Glutamatergic neuron (in vitro differentiated cells): Measurements from ENCODE around the gene ALX3. TPM values are rescaled to one million over a fixed set of nuclear protein-coding genes. Genes with fewer than 3 reads are reported as not detected.

Experiments
- DNase-seq: peaks from one replicate; pipeline ENCODE4 v3.0.0; 2022
- H3K27ac Mint-ChIP-seq: one replicate; pipeline ENCODE4 v1.8.0; 2020; ENCODE audit warnings: mild to moderate bottlenecking, mixed read lengths, inconsistent platforms; ENCODE audit not compliant: unreplicated experiment
- H3K27me3 Mint-ChIP-seq: one replicate; pipeline ENCODE4 v1.8.0; 2020; ENCODE audit warnings: mild to moderate bottlenecking, moderate library complexity, mixed read lengths, inconsistent platforms; ENCODE audit not compliant: unreplicated experiment
- H3K36me3 Mint-ChIP-seq: one replicate; pipeline ENCODE4 v1.8.0; 2020; ENCODE audit warnings: mild to moderate bottlenecking, mixed read lengths, inconsistent platforms; ENCODE audit not compliant: unreplicated experiment
- H3K4me1 Mint-ChIP-seq: one replicate; pipeline ENCODE4 v1.8.0; 2020; ENCODE audit warnings: mild to moderate bottlenecking, low read depth, mixed read lengths, inconsistent platforms; ENCODE audit not compliant: unreplicated experiment
- H3K4me3 Mint-ChIP-seq: one replicate; pipeline ENCODE4 v1.8.0; 2020; ENCODE audit warnings: mild to moderate bottlenecking, mixed read lengths, inconsistent platforms; ENCODE audit not compliant: unreplicated experiment
- H3K9me3 Mint-ChIP-seq: one replicate; pipeline ENCODE4 v1.8.0; 2020; ENCODE audit warnings: mild to moderate bottlenecking, moderate library complexity, mixed read lengths, inconsistent platforms; ENCODE audit not compliant: unreplicated experiment
- CTCF ChIP-seq: fragments of 200-600 bp; sonication (generic); IDR thresholded peaks from one replicate; pipeline ENCODE4 v1.5.0; 2021; ENCODE audit not compliant: partially characterized antibody, unreplicated experiment
- total RNA-seq: library from RNA; stranded (reverse); fragmentation: NEBNext Ultra II Directional; extraction: Animal tissue kit (Norgen Biotek cat#: 25700); gene quantifications from one replicate; pipeline ENCODE4 v1.2.1, GENCODE V29; 2021; ENCODE audit not compliant: unreplicated experiment

Gene ALX3
- total RNA-seq, 1 donor from 2014 or later = not detected

- Mint-ChIP-seq H3K4me1 (peaks cover 10% of the 10 kb centered on the region), H3K4me3 (no peak overlapping the region), H3K27me3 (peaks cover 27% of the 10 kb centered on the region), H3K9me3 (peaks cover 15% of the 10 kb centered on the region), H3K36me3 (peaks cover 17% of the 10 kb centered on the region), H3K27ac (no peak overlapping the region)
- DNase-seq = no peak
- no peak for TF ChIP-seq CTCF
These were observed 4.6 kb downstream of the ALX3 start for GRCh38 chr1:110065841-110066240.

GRCh38 chr1:110064576-110065337 lies 5.7 kb downstream of the ALX3 start:
- H3K4me3 Mint-ChIP-seq = no peak overlapping the region
- no peak for TF ChIP-seq CTCF
- no peak for DNase-seq
- peaks cover 10% of the 10 kb centered on the region for H3K4me1 Mint-ChIP-seq
- peaks cover 27% of the 10 kb centered on the region for H3K27me3 Mint-ChIP-seq
- peaks cover 15% of the 10 kb centered on the region for H3K9me3 Mint-ChIP-seq
- H3K36me3 Mint-ChIP-seq = peaks cover 17% of the 10 kb centered on the region
- no peak overlapping the region for H3K27ac Mint-ChIP-seq

GRCh38 chr1:110063781-110064180 lies 6.7 kb downstream of the ALX3 start:
- H3K9me3 Mint-ChIP-seq = peaks cover 18% of the 10 kb centered on the region
- peaks cover 10% of the 10 kb centered on the region for H3K4me1 Mint-ChIP-seq
- no peak for DNase-seq
- no peak for TF ChIP-seq CTCF
- H3K4me3 Mint-ChIP-seq = no peak overlapping the region
- peaks cover 17% of the 10 kb centered on the region for H3K36me3 Mint-ChIP-seq
- H3K27ac Mint-ChIP-seq = no peak overlapping the region
- H3K27me3 Mint-ChIP-seq = peaks cover 27% of the 10 kb centered on the region

GRCh38 chr1:110062612-110063011 lies 7.9 kb downstream of the ALX3 start:
- Mint-ChIP-seq H3K9me3 (peaks cover 14% of the 10 kb centered on the region), H3K27me3 (peaks cover 19% of the 10 kb centered on the region), H3K4me3 (no peak overlapping the region), H3K27ac (no peak overlapping the region), H3K36me3 (peaks cover 13% of the 10 kb centered on the region), H3K4me1 (peaks cover 10% of the 10 kb centered on the region)
- TF ChIP-seq CTCF = no peak
- no peak for DNase-seq

GRCh38 chr1:110061341-110061740 lies 9.1 kb downstream of the ALX3 start:
- DNase-seq = no peak
- H3K4me3 Mint-ChIP-seq = no peak overlapping the region
- H3K36me3 Mint-ChIP-seq = peaks cover 11% of the 10 kb centered on the region
- peaks cover 14% of the 10 kb centered on the region for H3K9me3 Mint-ChIP-seq
- peaks cover 12% of the 10 kb centered on the region for H3K27me3 Mint-ChIP-seq
- H3K27ac Mint-ChIP-seq = no peak overlapping the region
- peaks cover 10% of the 10 kb centered on the region for H3K4me1 Mint-ChIP-seq
- TF ChIP-seq CTCF = no peak
